K562 (cell line): Measurements from ENCODE around the gene NMB. TPM values are rescaled to one million over a fixed set of nuclear protein-coding genes. Genes with fewer than 3 reads are reported as not detected.

ENCODE experiments used
- ETV1 ChIP-seq: fragments of 450-650 bp; conservative IDR thresholded peaks from 2 replicates; pipeline ENCODE4 v1.6.1; 2016; ENCODE audit warnings: missing genetic modification characterization, control low read depth, low read depth, missing compliant biosample characterization
- ZBTB40 ChIP-seq, 2 experiments: fragments of 450-650 bp in 1 of 2; sonication (generic) in 1 of 2; formaldehyde crosslinking in 1 of 2; IDR thresholded peaks; 2 replicates each; pipeline versions ENCODE4 v1.7.1 to v1.9.0; 2016 to 2022; ENCODE audit warnings: inconsistent platforms in 1 of 2, mild to moderate bottlenecking in 1 of 2, missing genetic modification reagents in 1 of 2
- polyA plus RNA-seq, 8 experiments: library from polyadenylated mRNA; depleted of rRNA in 4 of 8; stranded (reverse) in 5 of 8; unstranded in 3 of 8; fragments of >200 nt; fragmentation: Nextera tagmentation in 2 of 8; fragmentation: Illumina TruSeq in 1 of 8; extraction: Ambion mirVana in 2 of 8; extraction: Trizol in 1 of 8; gene quantifications; 2 replicates each; pipeline versions ENCODE4 v1.2.1 to v1.2.3, GENCODE V29; 2011 to 2014; ENCODE audit warnings: inconsistent platforms in 1 of 8, missing spikeins in 1 of 8
- total RNA-seq, 7 experiments: library from RNA; depleted of rRNA in 6 of 7; stranded (reverse); fragments of >200 nt in 6 of 7; fragmentation: Illumina TruSeq in 2 of 7; extraction: Trizol in 2 of 7; gene quantifications; 2 replicates each; pipeline versions ENCODE4 v1.2.1 to v1.2.3, GENCODE V29; 2011 to 2021; ENCODE audit warnings: low replicate concordance in 1 of 7

Gene NMB
- total and polyA plus RNA-seq, 9 of the 15 experiments (the other 6 are each of a cell fraction or from before 2014, with no cell fraction given), result 0.06 to 0.16 (median 0.09) TPM; not detected in 5

- TF ChIP-seq ZBTB40 (IDR thresholded peaks at IDR 0.05) (peak; percentile 49; the same call in 1 of the 2 replicates), ZBTB40 (CRISPR knock-in tag; IDR thresholded peaks at IDR 0.05) (no peak), ETV1 (tag) (0 out of 2 replicates have a peak, but pooled peaks have one; percentile 16)
- TF ChIP-seq, all 486 proteins: peak for 6
Observed at GRCh38 chr15:84634228-84634837, 23.7 kb downstream of the NMB start (continued).
